Vagina (tissue), 2 donors: Measurements from ENCODE around the gene C16orf54.
"Not testable (repeated sequence)": the region's sequence is repeated elsewhere in the genome, so short reads cannot be mapped to it uniquely, and the experiment has no call there.

Experiments used
- POLR2A ChIP-seq, 2 donors: fragments of 450-650 bp; IDR thresholded peaks; one replicate each; pipeline ENCODE4 v1.6.1; 2017; ENCODE audit warnings: antibody characterized with exemption in 2 of 2, mild to moderate bottlenecking in 2 of 2, moderate library complexity in 2 of 2
- TF ChIP-seq, protein P1 (sequence below), 3 experiments: fragments of 450-650 bp in 2 of 3; fragments of 200-600 bp in 1 of 3; sonication (generic) in 1 of 3; IDR thresholded peaks; one replicate each; pipeline ENCODE4 v1.5.1; 2017 to 2019; ENCODE audit warnings: antibody characterized with exemption in 3 of 3, mild to moderate bottlenecking in 2 of 3, moderate library complexity in 2 of 3

- TF ChIP-seq, protein P1, sequence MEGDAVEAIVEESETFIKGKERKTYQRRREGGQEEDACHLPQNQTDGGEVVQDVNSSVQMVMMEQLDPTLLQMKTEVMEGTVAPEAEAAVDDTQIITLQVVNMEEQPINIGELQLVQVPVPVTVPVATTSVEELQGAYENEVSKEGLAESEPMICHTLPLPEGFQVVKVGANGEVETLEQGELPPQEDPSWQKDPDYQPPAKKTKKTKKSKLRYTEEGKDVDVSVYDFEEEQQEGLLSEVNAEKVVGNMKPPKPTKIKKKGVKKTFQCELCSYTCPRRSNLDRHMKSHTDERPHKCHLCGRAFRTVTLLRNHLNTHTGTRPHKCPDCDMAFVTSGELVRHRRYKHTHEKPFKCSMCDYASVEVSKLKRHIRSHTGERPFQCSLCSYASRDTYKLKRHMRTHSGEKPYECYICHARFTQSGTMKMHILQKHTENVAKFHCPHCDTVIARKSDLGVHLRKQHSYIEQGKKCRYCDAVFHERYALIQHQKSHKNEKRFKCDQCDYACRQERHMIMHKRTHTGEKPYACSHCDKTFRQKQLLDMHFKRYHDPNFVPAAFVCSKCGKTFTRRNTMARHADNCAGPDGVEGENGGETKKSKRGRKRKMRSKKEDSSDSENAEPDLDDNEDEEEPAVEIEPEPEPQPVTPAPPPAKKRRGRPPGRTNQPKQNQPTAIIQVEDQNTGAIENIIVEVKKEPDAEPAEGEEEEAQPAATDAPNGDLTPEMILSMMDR (IDR thresholded peaks at IDR 0.05), result not testable (repeated sequence)
- TF ChIP-seq POLR2A (IDR thresholded peaks at IDR 0.05), result not testable (repeated sequence)
Observed at GRCh38 chr16:29707160-29707559, 38.6 kb downstream of the C16orf54 start.
